Neural progenitor cell (in vitro differentiated cells): ENCODE measurements around the gene MIEF1. TPM values are rescaled to one million over a fixed set of nuclear protein-coding genes. Genes with fewer than 3 reads are reported as not detected.
A peak's percentile ranks its signal among the peaks of the same experiment; 100 is the strongest.

Experiments used
- DNase-seq: peaks from one replicate; pipeline ENCODE4 v3.0.0-alpha.2; 2016; ENCODE audit warnings: low spot score
- H2AFZ ChIP-seq: fragments of 200-600 bp; sonication (generic); replicated peaks from 2 replicates; pipeline ENCODE4 v1.6.1; 2016; ENCODE audit warnings: antibody characterized with exemption
- H3F3A ChIP-seq: fragments of 200-600 bp; sonication (generic); 2 replicates; pipeline ENCODE4 v1.6.1; 2016; ENCODE audit warnings: antibody characterized with exemption, low read depth
- H3K27ac ChIP-seq: fragments of 200-600 bp; sonication (generic); 2 replicates; pipeline ENCODE4 v1.5.1; 2016; ENCODE audit warnings: mild to moderate bottlenecking
- H3K27me3 ChIP-seq: fragments of 200-600 bp; sonication (generic); 2 replicates; pipeline ENCODE4 v1.6.1; 2016; ENCODE audit warnings: mild to moderate bottlenecking, moderate library complexity
- H3K36me3 ChIP-seq: fragments of 200-600 bp; sonication (generic); 2 replicates; pipeline ENCODE4 v1.5.1; 2016
- H3K4me1 ChIP-seq: fragments of 200-600 bp; sonication (generic); 2 replicates; pipeline ENCODE4 v1.6.1; 2016; ENCODE audit warnings: mixed run types
- H3K4me2 ChIP-seq: fragments of 200-600 bp; sonication (generic); 2 replicates; pipeline ENCODE4 v1.6.1; 2016
- H3K4me3 ChIP-seq: fragments of 200-600 bp; sonication (generic); 2 replicates; pipeline ENCODE4 v1.5.1; 2016
- H3K79me2 ChIP-seq: fragments of 200-600 bp; sonication (generic); 2 replicates; pipeline ENCODE4 v1.6.1; 2016; ENCODE audit warnings: low read depth
- H3K9ac ChIP-seq: fragments of 200-600 bp; sonication (generic); 2 replicates; pipeline ENCODE4 v1.6.1; 2016
- H3K9me3 ChIP-seq: fragments of 200-600 bp; sonication (generic); 2 replicates; pipeline ENCODE4 v1.5.1; 2016; ENCODE audit warnings: low read depth
- H4K20me1 ChIP-seq: fragments of 200-600 bp; sonication (generic); 2 replicates; pipeline ENCODE4 v1.6.1; 2016; ENCODE audit warnings: low read depth
- H3K27ac Mint-ChIP-seq: 3 replicates; pipeline ENCODE4 v1.8.0; 2021; ENCODE audit warnings: mixed read lengths
- H3K27me3 Mint-ChIP-seq: 2 replicates; pipeline ENCODE4 v1.8.0; 2022; ENCODE audit warnings: low read depth, mild to moderate bottlenecking, inconsistent platforms, moderate library complexity, mixed read lengths; ENCODE audit not compliant: insufficient read depth
- H3K36me3 Mint-ChIP-seq: 3 replicates; pipeline ENCODE4 v1.8.0; 2021; ENCODE audit warnings: mixed read lengths
- H3K4me1 Mint-ChIP-seq: 3 replicates; pipeline ENCODE4 v1.8.0; 2021; ENCODE audit warnings: mixed read lengths
- H3K4me3 Mint-ChIP-seq: 3 replicates; pipeline ENCODE4 v1.8.0; 2021; ENCODE audit warnings: mild to moderate bottlenecking, moderate library complexity, mixed read lengths
- H3K9me3 Mint-ChIP-seq: 3 replicates; pipeline ENCODE4 v1.8.0; 2020; ENCODE audit warnings: mixed read lengths
- EZH2 ChIP-seq: fragments of 200-600 bp; sonication (generic); IDR thresholded peaks from 2 replicates; pipeline ENCODE4 v1.6.1; 2017; ENCODE audit warnings: antibody characterized with exemption, mild to moderate bottlenecking, moderate library complexity
- EZH2phosphoT487 ChIP-seq: fragments of 200-600 bp; sonication (generic); IDR thresholded peaks from 2 replicates; pipeline ENCODE4 v1.6.1; 2017; ENCODE audit warnings: antibody characterized with exemption
- total RNA-seq: library from RNA; depleted of rRNA; stranded (reverse); fragments of >200 nt; gene quantifications from 2 replicates; pipeline ENCODE4 v1.2.3, GENCODE V29; 2015; ENCODE audit warnings: low replicate concordance
- TF ChIP-seq, protein P1 (sequence below): fragments of 200-600 bp; sonication (generic); IDR thresholded peaks from 2 replicates; pipeline ENCODE4 v1.5.1; 2017; ENCODE audit warnings: antibody characterized with exemption, mild to moderate bottlenecking

The MIEF1 gene
- total RNA-seq, 1 donor from 2014 or later = 22.0 TPM

DNA sequence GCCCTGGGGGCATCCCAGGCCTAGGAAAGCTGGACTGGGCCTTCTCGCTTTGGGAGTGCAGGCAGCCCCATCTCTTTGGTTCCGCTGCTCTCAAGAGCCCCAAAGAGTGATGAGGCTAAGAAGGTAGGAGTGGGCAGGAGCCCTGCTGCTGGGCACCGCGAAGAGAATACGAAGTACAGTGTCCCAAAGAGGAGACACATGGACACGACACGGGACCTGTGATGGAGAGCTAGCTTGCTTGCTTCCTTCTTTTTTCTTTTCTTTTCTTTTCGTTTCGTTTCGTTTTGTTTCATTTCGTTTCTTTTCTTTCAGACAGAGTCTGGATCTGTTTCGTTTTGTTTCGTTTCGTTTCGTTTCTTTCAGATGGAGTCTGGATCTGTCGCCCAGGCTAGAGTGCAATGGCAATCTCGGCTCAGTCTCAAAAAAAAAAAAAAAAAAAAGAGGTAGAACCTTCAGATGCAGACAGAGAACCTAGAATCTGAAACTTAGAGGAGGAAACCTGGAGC lies 34.6 kb upstream of the MIEF1 start:
- Mint-ChIP-seq H3K4me1 (peaks cover 39% of the 10 kb centered on the region), H3K27ac (peak overlapping the region; percentile 12), H3K27me3 (no peaks in the 10 kb centered on the region), H3K4me3 (peak overlapping the region; percentile 48), H3K9me3 (no peaks in the 10 kb centered on the region), H3K36me3 (peaks cover 2% of the 10 kb centered on the region)
- Histone ChIP-seq H4K20me1 (peaks cover 74% of the 10 kb centered on the region), H3K9me3 (no peaks in the 10 kb centered on the region), H3K36me3 (no peaks in the 10 kb centered on the region), H2AFZ (no peak overlapping the region), H3K9ac (no peak overlapping the region), H3K4me2 (no peak overlapping the region), H3K4me3 (no peak overlapping the region), H3K4me1 (peaks cover 39% of the 10 kb centered on the region), H3K27ac (no peak overlapping the region), H3K27me3 (no peaks in the 10 kb centered on the region), H3K79me2 (peaks cover 16% of the 10 kb centered on the region), H3F3A (peaks cover 24% of the 10 kb centered on the region)
- TF ChIP-seq EZH2 (no peak), EZH2phosphoT487 (no peak)
- TF ChIP-seq, protein P1, sequence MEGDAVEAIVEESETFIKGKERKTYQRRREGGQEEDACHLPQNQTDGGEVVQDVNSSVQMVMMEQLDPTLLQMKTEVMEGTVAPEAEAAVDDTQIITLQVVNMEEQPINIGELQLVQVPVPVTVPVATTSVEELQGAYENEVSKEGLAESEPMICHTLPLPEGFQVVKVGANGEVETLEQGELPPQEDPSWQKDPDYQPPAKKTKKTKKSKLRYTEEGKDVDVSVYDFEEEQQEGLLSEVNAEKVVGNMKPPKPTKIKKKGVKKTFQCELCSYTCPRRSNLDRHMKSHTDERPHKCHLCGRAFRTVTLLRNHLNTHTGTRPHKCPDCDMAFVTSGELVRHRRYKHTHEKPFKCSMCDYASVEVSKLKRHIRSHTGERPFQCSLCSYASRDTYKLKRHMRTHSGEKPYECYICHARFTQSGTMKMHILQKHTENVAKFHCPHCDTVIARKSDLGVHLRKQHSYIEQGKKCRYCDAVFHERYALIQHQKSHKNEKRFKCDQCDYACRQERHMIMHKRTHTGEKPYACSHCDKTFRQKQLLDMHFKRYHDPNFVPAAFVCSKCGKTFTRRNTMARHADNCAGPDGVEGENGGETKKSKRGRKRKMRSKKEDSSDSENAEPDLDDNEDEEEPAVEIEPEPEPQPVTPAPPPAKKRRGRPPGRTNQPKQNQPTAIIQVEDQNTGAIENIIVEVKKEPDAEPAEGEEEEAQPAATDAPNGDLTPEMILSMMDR = no peak
- DNase-seq = no peak

DNA sequence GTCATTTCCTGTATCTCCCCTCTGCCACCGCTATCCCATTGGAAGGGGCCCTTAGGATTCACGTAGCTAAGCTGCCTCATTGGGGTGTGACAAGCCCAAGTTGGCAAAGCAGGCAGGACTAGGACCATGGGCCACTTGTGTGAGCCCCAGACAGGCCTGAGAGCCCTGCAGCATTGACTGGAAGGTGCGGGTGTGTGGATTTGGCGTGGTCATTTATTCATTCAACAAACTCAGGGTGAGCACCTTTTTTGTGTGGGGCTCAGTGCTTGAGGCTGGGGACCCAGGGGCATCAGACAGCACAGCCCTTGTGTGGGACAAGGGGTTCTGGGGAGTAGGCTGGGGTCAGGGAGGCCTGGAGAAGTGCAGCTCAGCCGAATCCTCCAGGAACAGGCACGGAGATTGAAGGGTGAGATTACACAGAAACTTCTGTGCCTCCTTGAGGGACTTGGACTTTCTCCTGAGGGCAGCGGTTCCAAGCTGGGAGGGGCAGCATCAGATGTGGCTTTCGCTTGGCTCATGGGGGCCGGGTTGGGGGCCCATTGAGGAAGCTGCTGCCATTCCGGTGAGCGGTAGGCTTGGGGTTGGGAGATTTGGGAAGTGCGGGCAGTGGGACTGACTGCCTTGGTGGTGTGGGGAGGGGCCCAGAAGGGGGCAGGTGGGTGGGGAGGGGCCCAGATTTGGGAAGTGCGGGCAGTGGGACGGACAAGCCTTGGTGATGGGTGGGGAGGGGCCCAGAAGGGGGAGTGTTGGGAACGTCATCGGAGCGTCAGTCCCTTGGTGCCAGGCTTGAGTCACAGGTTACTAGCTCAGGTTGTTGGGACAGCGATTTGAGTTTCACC lies 33.4 kb upstream of the MIEF1 start:
- Mint-ChIP-seq H3K4me1 (peaks cover 49% of the 10 kb centered on the region), H3K36me3 (peaks cover 2% of the 10 kb centered on the region), H3K4me3 (no peak overlapping the region), H3K27ac (peak overlapping the region; percentile 42), H3K9me3 (no peaks in the 10 kb centered on the region), H3K27me3 (no peaks in the 10 kb centered on the region)
- Histone ChIP-seq H3K9me3 (no peaks in the 10 kb centered on the region), H3K4me1 (peaks cover 42% of the 10 kb centered on the region), H3K79me2 (peaks cover 5% of the 10 kb centered on the region), H4K20me1 (peaks cover 72% of the 10 kb centered on the region), H3K9ac (no peak overlapping the region), H3K4me3 (no peak overlapping the region), H3K27me3 (no peaks in the 10 kb centered on the region), H3K36me3 (no peaks in the 10 kb centered on the region), H3K27ac (no peak overlapping the region), H3F3A (peaks cover 24% of the 10 kb centered on the region), H3K4me2 (no peak overlapping the region), H2AFZ (no peak overlapping the region)
- TF ChIP-seq EZH2phosphoT487 (no peak), EZH2 (no peak)
- TF ChIP-seq, protein P1 = no peak
- no peak for DNase-seq

DNA sequence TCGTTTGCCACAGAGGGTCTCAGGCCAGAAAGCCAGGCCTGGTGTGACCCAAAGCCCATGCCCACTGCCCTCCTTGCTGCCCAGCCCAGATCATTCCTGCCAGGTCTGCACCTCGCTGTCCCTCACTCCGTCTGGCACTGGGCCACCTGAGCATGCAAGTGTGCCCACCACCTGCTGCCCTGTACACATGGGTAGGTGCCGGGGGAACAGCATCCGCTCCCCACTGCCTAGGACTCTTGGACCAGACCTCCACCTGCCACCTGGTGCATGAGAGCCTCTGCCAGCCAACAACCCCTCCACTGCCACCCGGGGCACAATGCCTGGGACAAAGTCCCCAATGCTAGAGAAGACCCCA lies 32.8 kb upstream of the MIEF1 start:
- TF ChIP-seq EZH2phosphoT487 (no peak), EZH2 (no peak)
- TF ChIP-seq, protein P1 = no peak
- H3K9ac ChIP-seq = no peak overlapping the region
- no peaks in the 10 kb centered on the region for H3K9me3 ChIP-seq
- H3K4me3 ChIP-seq = no peak overlapping the region
- Mint-ChIP-seq H3K27me3 (no peaks in the 10 kb centered on the region), H3K9me3 (no peaks in the 10 kb centered on the region), H3K4me1 (peaks cover 52% of the 10 kb centered on the region), H3K4me3 (no peak overlapping the region), H3K36me3 (peaks cover 2% of the 10 kb centered on the region), H3K27ac (no peak overlapping the region)
- H3F3A ChIP-seq = peaks cover 24% of the 10 kb centered on the region
- no peak overlapping the region for H2AFZ ChIP-seq
- H3K4me1 ChIP-seq = peaks cover 45% of the 10 kb centered on the region
- no peaks in the 10 kb centered on the region for H3K36me3 ChIP-seq
- H3K4me2 ChIP-seq = no peak overlapping the region
- no peaks in the 10 kb centered on the region for H3K79me2 ChIP-seq
- H3K27ac ChIP-seq = no peak overlapping the region
- H4K20me1 ChIP-seq = peaks cover 75% of the 10 kb centered on the region
- no peak for DNase-seq
- no peaks in the 10 kb centered on the region for H3K27me3 ChIP-seq
